T47D (cell line): ENCODE measurements around the gene TSPEAR.
"Not testable (repeated sequence)": the region's sequence is repeated elsewhere in the genome, so short reads cannot be mapped to it uniquely, and the experiment has no call there.

Experiments
- DNase-seq, 2 experiments: peaks; one replicate each; pipeline versions ENCODE4 v3.0.0 to v3.0.0-alpha.2; 2011 to 2012; ENCODE audit warnings: low read depth in 1 of 2, low spot score in 1 of 2
- JUND ChIP-seq: IDR thresholded peaks from 2 replicates; pipeline ENCODE4 v1.6.1; 2012; ENCODE audit warnings: low read depth
- in situ Hi-C: cut with HindIII; loops from 2 replicates; pipeline ENCODE4 v1.10.0; 2016; ENCODE audit warnings: low sequenced_read_pairs, low pct_unique_long_range_greater_than_20kb

The TSPEAR gene

GRCh38 chr21:44677881-44678280 lies 33.5 kb downstream of the TSPEAR start:
- no peak for TF ChIP-seq JUND
- in situ Hi-C loops: no loop called here
- no peak for DNase-seq

- DNase-seq: no peak
- no peak for TF ChIP-seq JUND
- in situ Hi-C loops: no loop called here
These were observed 39.5 kb downstream of the TSPEAR start for GRCh38 chr21:44671911-44672310.

GRCh38 chr21:44670642-44671432 lies 40.5 kb downstream of the TSPEAR start:
- no peak for DNase-seq
- in situ Hi-C loops: no loop called here
- no peak for TF ChIP-seq JUND

GRCh38 chr21:44667612-44668011 lies 43.8 kb downstream of the TSPEAR start:
- DNase-seq: no peak
- in situ Hi-C loops: no loop called here
- no peak for TF ChIP-seq JUND

GRCh38 chr21:44666401-44667320 lies 44.7 kb downstream of the TSPEAR start, which contains the start of gene KRTAP12-2:
TSS of gene KRTAP12-2 (minus strand) at chr21:44666927. CDS start at chr21:44666886, 41 bp downstream.
- in situ Hi-C loops: no loop called here
- TF ChIP-seq JUND: no peak
- DNase-seq: no peak

GRCh38 chr21:44664691-44665090 lies 46.7 kb downstream of the TSPEAR start:
- no peak for TF ChIP-seq JUND
- in situ Hi-C loops: no loop called here

GRCh38 chr21:44661567-44661966 lies 49.8 kb downstream of the TSPEAR start:
- in situ Hi-C loops, DNase-seq: not testable (repeated sequence)

More at GRCh38 chr21:44664691-44665090, 46.7 kb downstream of the TSPEAR start:
- DNase-seq: no peak

- no peak for TF ChIP-seq JUND
- in situ Hi-C loops: no loop called here
- no peak for DNase-seq
These were observed 52.3 kb downstream of the TSPEAR start for GRCh38 chr21:44658913-44659595.

GRCh38 chr21:44658541-44658910 lies 52.8 kb downstream of the TSPEAR start:
- no peak for TF ChIP-seq JUND
- in situ Hi-C loops: no loop called here
- DNase-seq: no peak

- TF ChIP-seq JUND: no peak
- no peak for DNase-seq
- in situ Hi-C loops: no loop called here
These were observed 53.5 kb downstream of the TSPEAR start, which contains the start of gene KRTAP12-3 for GRCh38 chr21:44657635-44658540. TSS of gene KRTAP12-3 (plus strand) at chr21:44657932. CDS start at chr21:44657980, 48 bp downstream.

- no peak for TF ChIP-seq JUND
- in situ Hi-C loops: no loop called here
- no peak for DNase-seq
These were observed 54.5 kb downstream of the TSPEAR start for GRCh38 chr21:44656868-44657267.

GRCh38 chr21:44654576-44655175 lies 56.7 kb downstream of the TSPEAR start, which contains the start of gene KRTAP12-4:
TSS of gene KRTAP12-4 (minus strand) at chr21:44654659. CDS start at chr21:44654614, 45 bp downstream.
- TF ChIP-seq JUND: no peak
- DNase-seq: no peak
- in situ Hi-C loops: no loop called here
